HG03575 (cell line): ENCODE results near the gene TAC3.
"Not testable (repeated sequence)": the region's sequence is repeated elsewhere in the genome, so short reads cannot be mapped to it uniquely, and the experiment has no call there.

ENCODE experiments used
- ATAC-seq: cut with Tn5 transposase; IDR thresholded peaks from one replicate; pipeline ENCODE4 v1.9.1; 2021; ENCODE audit not compliant: unreplicated experiment, insufficient number of reproducible peaks, low FRiP score; ENCODE audit errors: extremely low read depth

The TAC3 gene

DNA sequence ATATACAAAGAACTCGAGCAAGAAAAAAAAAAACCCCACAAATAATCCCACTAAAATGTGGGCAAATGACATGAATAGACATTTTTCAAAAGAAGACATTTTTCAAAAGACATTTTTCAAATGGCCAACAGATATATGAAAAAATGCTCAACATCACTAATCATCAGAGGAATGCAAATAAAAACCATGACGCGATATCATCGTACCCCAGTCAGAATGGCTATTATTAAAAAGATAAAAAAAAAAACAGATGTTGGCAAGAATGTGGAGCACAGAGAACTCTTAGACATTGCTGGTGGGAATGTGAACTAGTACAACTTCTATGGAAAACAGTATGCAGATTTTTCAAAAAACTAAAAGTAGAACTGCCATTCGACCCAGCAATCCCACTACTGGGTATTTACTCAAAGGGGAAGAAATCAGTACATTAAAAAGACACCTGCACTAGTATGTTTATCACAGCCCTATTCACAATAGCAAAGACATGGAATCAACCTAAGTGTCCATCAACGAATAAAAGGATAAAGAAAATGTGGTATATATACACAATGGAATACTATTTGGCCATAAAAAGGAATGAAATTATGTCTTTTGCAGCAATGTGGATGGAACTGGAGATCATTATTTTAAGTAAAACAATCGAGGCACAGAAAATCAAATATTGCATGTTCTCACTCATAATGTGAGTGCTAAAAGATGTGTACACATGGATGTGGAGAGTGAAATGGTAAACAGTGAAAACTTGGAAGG, 26.3 kb downstream of the TAC3 start:
- no peak for ATAC-seq

DNA sequence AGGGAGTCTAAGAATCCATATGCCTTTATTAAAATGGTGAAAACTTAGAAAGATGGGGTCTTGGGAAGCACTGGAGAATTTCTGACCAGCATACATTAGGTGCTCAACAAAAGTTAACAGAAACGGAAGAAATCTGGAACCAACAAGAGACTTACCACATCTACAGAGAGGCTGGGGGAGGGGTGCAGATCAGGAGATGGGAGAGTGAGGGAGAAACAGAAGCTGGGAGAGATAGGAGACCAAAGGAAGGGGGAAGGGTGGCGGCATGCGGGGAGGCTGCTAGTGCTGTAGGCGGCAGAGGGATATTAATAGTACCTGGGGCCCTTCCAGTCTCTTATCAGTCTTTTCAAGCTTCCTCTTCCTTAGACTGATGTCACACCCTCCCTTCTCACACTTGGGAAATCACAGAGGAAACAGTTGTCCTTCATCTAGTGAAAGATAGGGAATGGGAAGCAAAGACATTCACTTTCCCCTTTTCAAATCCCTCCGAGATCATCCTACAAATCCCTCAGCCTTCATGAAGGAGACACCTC, 28.1 kb downstream of the TAC3 start:
- ATAC-seq: no peak

DNA sequence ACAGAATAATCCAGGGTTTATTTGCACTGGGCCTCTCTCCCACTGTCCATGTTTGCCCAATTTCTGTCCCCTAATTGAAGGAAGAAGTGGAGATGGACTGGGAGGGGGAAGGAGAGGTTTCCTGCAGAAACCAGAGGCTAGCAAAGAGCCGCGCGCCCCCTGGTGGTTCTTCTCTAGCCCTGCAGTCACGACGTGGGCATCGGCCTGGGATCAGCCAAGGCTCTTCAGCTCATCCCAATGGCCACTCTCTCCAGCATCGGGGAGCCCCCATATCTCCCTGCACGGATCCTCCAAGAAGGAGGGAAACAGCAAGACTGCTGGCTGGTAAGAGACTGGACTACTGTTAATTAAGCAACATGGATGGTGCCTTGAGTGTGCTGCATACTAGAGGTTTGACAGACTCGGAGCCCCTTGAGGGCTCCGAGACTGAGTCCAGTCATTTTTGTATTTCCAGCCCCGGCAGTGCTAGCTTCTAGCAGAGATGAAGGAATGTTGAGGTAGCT, 28.7 kb downstream of the TAC3 start:
- no peak for ATAC-seq

DNA sequence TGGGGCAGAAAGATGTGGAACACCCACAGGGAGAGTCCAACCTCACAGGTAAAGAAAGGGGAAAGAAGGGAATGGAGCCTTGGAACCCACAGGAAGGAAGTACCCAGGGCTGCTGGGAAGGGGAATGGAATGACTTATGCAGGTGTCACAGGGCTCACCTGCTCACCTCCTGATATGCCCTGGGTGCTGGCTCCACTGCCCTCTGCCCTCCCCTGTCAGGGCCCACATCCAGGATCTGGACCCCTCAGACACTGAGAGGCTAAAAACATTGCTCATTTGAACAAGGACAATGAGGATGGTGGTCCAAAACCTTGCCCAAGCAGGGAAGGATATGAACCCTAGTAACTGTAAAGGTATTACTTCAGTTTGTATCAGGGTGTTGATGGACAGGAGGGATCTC, 29.3 kb downstream of the TAC3 start:
- ATAC-seq: no peak

DNA sequence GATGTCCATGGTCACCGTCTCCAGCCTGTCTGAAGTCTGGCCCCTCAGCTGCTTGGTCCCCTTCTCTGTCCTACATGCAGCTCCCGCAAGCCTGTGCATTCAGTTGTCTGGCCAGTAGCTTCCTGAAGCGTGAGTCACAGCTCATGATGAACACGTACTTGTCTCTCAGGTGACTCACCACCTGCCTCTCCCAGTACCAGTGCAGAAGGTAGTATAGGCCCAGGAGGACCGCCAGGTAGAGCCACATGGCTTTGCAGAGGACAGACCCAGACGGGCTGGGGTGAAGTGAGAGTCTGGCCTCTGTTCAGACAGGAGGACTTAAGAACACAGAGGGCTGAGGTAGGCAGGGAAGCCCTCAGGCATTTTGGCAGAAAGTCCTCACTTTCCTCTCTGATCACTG, 30.6 kb downstream of the TAC3 start:
- ATAC-seq: not testable (repeated sequence)

DNA sequence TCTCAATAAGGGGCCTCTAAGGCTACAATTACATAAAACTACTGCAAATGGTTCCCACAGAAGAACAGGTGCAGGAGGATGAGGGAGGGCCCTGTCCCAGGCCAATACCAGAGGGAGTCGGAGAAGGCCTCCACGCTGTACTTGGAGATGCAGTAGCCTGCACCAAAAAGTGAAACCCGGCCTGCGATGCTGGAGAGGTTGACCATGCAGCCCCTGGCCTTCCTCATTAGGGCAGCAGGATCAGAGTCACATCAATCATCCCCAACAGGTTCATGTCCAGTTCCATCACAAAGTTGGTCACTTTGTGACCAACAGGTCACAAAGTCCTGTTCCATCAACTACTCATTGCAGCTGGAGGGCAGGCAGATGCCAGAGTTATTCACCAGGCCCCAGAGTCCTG, 32.9 kb downstream of the TAC3 start:
- ATAC-seq: no peak

DNA sequence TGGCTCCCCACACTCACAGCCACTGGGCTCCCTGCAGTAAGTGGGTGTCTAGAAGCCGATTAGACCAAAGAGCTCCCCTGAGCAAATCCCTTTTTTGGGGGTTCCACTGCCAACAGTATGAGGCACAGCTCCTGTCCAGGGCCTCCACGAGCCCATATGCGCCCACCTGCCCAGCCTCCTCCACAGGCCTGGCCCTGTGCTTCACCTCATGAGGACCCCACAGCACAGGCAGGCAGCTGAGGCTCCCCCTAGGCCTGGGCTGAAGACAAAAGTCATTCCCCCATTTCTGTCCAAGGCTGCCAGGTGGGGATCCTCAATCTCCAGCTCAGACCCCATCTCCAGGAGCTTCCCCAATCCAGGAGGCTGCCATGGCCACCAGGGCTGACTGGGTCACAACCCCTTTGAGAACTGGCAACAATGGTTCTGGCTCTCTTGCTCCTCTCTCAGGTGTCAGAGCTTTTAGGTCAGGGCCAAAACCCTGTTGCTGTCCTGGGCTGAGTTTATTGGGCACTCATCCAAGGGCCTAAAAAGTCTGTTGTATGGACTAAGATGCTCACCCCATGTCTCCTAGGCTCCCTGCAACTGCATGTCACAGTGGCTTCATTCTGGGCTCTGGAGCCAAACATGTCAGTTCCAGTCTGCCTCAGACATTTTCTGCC, 33.6 kb downstream of the TAC3 start:
- not testable (repeated sequence) for ATAC-seq

DNA sequence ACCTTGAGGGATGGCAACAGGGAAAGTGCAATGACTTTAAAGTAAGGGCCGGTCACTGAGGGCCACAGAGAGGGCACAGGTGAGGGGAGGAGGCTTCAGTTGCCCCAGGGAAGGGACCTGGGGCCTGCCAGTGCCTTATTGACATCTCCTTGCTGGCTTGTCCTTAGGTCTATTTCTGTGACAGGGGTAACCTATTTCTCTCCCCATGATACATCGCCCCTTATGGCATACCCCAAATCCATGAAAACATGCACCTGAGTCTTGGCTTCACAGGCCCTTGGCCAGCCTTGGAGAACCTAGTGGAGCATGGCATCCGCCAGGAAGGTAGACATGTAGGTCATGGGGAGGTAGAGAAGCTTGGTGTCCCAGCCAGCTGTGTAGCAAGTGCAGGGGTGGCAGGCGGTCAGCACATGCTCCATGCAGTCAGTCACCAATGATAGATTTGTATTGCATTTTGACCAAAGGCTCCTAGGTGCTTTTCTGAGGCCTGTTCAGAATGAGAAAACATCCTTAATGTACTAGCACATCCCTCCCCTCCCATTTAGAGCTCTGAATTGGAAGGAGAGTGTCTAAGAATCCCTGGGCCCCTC, 35.3 kb downstream of the TAC3 start:
- no peak for ATAC-seq

DNA sequence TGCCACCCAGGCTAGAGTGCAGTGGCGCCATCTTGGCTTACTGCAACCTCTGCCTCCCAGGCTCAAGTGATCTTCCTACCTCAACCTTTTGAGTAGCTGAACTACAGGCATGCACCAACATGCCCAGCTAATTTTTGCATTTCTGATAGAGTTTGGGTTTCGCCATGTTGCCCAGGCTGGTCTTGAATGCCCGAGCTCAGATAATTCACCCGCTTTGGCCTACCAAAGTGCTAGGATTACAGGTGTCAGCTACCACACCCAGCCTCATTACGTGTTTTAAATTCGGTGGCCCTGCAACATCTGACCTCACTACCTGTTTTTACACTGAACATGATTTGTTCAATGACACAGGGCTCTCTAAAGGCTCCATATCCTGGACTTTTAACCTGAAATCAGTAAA, 36.1 kb downstream of the TAC3 start:
- no peak for ATAC-seq

DNA sequence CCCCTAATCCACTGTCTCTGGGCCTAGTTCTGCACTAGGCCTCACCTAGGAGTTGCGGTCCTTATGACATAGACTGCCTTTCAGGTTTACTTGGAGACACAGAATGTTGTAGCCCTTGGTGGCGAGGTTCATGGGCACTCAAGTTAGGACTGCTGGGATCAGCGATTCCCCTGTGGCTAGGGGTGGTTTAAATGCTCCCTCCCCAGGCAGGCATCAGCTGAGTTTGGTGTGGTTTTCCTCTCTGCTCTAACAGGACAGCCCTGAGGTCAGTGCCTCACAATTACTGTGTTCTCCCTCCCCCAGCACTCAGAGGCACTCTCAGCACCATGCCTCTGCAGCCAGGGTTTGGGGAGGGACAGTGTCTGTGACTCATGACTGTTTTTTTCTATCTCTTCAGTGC, 36.7 kb downstream of the TAC3 start:
- ATAC-seq: no peak

DNA sequence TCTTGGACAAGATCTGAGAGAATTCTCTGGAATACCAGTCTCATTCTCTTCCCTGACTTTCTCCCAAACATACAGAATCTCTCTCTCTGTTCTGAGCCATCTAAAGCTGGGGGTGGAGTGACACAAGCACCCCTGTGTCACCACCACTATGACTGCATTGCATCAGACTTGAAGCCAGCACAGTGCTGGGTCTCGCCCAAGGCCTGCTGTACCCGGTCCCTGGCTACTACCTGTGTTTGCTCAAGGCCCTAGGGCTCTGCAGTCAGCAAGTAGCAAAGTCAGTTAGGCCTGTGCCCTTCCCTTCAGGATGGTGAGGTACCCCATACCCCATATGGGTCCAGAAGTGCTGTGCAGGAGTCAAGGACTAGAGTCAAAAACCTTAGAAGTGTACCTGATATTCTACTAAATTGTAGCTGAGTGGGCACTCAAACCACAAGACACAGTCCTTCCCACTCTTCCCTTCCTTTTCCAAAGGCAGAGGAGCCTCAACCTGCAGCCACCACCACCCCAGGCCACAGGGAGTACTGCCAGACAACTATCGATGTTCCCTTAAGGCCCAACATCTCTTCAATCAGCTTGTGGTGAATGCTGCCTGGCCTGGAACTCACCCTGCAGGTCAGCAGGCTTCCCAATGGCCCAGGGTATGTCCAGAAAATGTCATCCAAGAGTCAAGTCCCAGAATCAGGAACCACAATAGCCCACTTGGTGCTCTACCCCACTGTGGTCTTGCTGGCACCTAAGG, 37.8 kb downstream of the TAC3 start:
- no peak for ATAC-seq

DNA sequence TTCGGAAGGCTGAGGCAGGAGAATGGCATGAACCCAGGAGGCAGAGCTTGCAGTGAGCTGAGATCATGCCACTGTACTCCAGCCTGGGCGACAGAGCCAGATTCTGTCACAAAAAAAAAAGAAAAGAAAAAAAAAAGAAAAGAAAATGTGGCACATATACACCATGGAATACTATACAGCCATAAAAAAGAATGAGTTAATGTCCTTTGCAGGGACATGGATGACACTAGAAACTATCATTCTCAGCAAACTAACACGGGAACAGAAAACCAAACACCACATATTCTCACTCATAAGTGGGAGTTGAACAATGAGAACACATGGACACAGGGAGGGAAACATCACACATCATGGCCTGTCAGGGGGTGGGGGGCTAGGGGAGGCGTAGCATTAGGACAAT, 39.0 kb downstream of the TAC3 start:
- ATAC-seq: not testable (repeated sequence)

DNA sequence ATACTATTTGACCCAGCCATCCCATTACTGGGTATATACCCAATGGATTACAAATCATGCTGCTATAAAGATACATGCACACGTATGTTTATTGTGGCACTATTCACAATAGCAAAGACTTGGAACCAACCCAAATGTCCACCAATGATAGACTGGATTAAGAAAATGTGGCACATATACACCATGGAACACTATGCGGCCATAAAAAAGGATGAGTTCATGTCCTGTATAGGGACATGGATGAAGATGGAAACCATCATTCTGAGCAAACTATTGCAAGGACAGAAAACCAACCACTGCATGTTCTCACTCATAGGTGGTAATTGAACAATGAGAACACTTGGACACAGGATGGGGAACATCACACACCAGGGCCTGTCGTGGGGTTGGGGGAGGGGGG, 42.1 kb downstream of the TAC3 start:
- not testable (repeated sequence) for ATAC-seq

DNA sequence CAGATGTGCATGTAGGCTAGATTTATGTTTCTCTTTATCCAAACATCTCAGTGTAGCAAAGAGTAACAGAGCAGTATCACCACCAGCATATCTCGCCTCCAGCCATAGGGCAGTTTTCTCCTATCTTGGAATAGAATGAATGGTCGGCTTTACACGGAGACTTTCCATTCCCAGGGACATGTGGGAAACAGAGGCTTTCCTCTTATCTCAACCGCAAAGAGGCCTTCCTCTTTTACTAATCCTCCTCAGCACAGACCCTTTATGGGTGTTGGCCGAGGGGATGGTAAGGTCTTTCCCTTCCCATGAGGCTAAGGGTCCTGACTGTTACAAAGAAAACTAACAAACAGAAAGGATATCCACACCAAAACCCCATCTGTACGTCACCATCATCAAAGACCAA, 47.4 kb downstream of the TAC3 start:
- not testable (repeated sequence) for ATAC-seq

DNA sequence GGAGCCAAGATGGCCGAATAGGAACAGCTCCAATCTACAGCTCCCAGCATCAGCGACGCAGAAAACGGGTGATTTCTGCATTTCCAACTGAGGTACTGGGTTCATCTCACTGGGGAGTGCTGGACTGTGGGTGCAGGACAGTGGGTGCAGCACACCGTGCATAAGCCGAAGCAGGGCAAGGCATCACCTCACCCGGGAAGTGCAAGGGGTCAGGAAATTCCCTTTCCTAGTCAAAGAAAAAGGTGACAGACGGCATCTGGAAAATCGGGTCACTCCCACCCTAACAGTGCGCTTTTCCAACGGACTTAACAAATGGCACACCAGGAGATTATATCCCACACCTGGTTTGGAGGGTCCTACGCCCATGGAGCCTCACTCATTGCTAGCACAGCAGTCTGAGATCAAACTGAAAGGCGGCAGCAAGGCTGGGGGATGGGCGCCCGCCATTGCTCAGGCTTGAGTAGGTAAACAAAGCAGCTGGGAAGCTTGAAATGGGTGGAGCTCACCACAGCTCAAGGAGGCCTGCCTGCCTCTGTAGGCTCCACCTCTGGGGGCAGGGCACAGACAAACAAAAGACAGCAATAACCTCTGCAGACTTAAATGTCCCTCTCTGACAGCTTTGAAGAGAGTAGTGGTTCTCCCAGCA, 50.2 kb downstream of the TAC3 start:
- not testable (repeated sequence) for ATAC-seq

DNA sequence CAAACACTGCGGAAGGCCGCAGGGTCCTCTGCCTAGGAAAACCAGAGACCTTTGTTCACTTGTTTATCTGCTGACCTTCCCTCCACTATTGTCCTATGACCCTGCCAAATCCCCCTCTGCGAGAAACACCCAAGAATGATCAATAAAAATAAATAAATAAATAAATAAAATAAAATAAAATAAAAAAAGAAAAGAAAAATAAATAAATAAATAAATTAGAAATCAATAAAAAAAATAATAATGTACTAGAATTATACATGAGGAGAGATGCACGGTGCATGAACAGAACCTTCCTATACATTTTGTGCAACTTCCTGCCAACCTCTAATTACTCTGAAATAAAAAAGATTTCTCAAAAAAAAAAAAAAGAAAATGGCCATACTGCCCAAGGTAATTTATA, 51.2 kb downstream of the TAC3 start:
- not testable (repeated sequence) for ATAC-seq

DNA sequence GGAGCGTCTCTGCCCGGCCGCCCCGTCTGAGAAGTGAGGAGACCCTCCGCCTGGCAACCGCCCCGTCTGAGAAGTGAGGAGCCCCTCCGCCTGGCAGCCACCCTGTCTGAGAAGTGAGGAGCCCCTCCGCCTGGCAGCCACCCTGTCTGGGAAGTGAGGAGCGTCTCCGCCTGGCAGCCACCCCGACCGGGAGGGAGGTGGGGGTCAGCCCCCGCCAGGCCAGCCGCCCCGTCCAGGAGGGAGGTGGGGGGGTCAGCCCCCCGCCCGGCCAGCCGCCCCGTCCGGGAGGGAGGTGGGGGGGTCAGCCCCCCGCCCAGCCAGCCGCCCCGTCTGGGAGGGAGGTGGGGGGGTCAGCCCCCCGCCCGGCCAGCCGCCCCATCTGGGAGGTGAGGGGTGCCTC, 52.8 kb downstream of the TAC3 start:
- not testable (repeated sequence) for ATAC-seq

DNA sequence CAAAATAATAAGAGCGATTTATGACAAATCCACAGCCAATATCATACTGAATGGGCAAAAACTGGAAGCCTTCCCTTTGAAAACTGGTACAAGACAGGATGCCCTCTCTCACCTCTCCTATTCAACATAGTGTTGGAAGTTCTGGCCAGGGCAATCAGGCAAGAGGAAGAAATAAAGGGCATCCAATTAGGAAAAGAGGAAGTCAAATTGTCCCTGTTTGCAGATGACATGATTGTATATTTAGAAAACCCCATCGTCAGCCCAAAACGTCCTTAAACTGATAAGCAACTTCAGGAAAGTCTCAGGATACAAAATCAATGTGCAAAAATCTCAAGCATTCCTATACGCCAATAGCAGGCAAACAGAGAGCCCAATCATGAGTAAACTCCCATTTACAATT, 54.1 kb downstream of the TAC3 start:
- not testable (repeated sequence) for ATAC-seq
